NCI-H146 treated with DMSO at 0.1 percent for 48 hours (cell line): Measurements from ENCODE around the gene AASS.

ENCODE experiments used
- DNase-seq: peaks from one replicate; lab custom pipeline; 2025; ENCODE audit not compliant: unreplicated experiment; lab: John Stamatoyannopoulos, UW

AASS gene

DNA sequence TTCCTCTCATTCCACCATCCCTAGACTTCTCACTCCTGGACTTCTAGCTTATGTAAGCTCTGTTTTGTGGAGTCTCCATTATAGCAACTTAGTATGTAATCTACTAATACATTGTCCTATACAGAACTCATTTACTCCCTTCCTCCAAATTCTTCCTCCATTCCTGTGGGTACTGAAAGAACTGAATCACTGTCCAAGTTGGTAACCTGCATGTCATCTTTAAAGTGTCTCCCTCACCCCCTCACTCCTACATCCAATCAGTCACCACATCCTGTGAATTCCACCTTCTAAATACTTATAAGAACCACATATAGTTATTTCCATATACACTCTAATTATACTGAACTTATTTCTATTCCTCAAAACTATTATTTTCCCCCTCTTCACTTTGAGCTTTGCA lies 20.3 kb downstream of the AASS start:
- DNase-seq: no peak

DNA sequence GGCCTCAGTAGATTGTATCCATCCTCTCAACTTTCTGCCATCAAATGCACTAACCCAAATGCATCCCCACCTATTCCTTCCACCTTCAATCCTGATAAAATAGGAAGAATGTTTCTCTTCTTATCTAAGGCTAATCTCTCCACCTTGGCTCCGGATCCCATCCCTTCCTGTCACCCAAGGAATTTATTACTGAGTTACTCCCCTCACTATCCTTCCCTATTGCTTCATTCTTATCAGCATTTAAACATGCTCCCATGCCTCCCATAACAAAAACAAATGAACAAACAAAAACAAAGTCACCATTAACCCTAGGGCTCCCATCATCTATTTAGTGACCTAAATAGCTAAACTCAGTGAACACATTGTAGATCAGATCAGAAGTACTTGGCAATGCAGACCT lies 25.3 kb downstream of the AASS start:
- no peak for DNase-seq

DNA sequence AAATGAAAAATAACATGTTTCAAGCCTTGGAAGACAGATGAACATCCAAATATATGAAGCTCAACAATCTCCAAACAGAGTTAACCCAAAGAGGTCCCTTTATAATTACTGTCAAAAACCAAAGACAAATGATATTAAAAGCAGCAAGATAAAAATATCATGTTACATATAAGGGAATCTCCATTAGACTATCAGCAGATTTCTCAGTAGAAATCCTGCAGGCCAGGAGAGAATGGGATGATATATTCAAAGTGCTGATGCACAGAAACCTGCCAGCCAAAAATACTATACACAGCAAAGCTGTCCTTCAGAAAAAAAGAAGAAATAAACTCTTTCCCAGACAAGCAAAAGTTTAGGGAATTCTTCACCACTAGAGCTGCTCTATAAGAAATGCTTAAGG lies 41.0 kb downstream of the AASS start:
- DNase-seq: no peak

DNA sequence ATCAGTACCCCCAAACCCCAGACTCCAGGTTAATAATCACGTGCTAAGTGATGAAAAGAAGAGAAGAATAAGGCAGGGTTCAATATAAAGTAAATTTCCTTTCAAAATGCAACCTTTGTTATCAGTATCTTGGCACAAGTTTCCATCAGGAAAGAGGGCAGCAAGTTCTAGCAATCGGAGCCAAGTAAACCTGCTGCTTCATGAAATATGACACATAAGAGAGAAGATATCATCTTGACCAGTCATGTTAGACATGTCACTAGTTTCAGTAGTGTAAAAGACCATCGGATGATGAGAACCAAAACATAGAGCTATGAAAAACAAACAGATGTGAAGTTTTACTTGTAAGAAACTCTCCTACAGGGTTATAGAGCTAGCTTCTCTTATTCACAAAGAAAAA lies 44.0 kb downstream of the AASS start:
- no peak for DNase-seq

DNA sequence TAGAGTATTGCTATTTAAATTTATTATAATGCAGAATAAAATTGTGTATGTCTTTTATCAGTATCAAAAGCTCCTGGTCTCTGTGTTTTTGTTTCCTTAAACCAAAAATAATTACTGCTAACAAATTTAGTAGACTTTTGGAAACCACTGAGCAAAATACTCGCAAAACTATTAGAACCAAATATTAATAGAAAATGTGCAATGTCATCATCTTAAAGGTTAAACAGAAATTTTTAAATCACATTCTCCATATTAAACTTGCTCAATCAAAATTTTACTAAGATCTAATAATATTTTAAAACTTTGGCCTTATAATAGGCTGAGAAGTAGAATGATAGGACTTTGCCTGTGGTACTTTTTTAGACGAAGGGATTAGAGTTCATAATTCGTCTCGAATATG lies 48.4 kb downstream of the AASS start:
- DNase-seq: no peak

DNA sequence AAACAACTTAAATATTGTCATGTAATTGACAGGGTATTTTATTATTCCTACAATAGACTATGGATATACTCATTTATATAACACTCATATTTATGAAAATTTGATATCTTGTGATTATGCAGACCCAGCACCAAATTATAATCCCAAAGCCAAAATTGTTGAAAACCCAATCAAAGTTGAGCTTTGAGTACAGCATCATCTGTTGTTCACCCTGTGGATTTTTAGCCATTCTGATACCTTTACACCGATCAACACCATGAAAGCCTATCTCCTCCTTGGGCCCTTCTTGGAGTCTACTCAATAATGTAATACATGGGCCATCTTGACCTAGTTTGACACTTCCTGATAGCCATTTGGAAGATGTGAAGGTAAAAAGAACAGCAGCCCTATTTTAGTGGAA lies 49.5 kb downstream of the AASS start:
- no peak for DNase-seq

DNA sequence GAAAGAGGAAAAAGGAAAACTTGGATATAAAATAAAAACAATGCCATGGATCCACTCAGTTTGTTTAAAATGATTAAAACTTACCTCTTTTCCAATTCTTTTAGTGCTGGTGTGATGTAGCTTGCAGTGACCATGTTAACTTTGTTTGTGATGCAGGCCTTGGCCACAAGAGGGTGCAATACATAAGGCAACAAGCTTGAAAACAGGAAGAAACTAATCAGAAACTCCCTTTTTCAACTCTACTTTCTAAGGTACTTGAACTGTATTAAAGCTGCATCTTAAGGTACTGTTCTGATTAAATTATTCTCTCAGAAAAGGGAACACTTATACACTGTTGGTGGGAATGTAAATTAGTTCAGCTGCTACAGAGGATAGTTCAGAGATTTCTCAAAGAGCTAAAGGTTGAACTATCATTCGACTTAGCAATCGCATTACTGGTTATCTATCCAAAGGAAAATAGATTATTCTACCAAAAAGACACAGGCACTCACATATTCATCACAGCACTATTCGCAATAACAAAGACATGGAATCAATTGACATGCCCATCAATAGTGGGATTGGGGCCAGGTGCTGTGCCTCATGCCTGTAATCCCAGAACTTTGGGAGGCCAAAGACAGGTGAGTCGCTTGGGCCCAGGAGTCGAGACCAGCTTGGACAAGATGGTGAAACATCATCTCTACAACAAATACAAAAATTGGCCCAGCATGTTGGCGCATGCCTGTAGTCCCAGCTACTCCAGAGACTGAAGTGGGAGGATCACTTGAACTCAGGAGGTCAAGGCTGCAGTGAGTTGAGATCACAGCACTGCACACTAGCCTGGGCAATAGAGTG lies 50.9 kb downstream of the AASS start:
- peak; percentile 40 for DNase-seq

DNA sequence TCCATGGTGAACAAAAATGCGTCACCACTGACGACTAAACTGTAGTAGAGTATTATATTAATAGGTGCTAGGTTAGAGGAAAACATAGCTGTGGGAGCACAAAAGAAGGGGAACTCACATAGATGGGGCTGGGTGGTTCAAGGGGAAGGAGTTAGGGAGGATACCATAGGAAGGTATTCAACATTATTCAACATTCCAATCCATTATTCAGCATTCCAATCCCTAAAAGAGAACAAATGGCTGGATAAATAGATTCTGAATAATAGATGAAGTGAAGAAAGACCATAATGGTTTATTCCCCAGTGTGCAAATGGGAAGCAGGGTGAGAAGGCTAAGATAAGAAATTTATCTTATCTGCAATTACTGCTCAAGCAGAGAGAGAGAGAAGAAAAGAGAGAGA lies 61.4 kb downstream of the AASS start:
- no peak for DNase-seq

DNA sequence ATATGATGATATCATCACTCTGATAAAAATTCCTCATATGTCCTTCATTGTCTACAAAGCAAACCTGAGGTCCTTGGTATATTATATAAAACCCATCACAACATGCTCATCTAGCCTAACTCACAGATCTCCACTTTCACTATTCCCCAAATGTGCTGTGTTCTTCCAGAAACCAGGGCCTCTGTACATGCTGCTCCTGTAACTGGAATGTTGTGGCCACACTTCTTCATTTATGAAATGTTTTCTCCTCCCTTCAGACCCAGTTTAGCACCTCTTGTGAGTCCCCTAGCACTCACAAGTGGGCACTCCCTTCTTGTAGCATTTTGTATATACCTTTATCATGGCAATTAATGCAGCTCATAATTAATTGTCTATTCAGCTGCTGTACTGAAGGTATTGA lies 61.9 kb downstream of the AASS start:
- DNase-seq: no peak

DNA sequence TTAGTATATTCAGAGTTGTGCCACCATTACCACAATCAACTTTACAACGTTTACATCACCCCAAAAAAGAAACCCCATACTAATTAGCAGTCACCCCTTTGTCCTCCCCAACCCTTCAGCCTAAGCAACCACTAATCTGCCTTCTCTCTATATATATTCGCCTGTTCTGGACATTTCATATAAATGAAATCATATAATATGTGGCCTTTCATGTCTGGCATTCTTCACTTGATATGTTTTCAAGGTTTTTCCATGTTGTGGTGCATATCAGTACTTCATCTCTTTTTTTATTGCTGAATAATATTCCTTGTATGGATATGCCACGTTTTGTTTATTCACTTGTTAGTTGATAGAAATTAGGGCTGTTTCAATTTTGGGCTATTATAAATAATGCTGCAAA lies 70.4 kb downstream of the AASS start:
- DNase-seq: no peak

DNA sequence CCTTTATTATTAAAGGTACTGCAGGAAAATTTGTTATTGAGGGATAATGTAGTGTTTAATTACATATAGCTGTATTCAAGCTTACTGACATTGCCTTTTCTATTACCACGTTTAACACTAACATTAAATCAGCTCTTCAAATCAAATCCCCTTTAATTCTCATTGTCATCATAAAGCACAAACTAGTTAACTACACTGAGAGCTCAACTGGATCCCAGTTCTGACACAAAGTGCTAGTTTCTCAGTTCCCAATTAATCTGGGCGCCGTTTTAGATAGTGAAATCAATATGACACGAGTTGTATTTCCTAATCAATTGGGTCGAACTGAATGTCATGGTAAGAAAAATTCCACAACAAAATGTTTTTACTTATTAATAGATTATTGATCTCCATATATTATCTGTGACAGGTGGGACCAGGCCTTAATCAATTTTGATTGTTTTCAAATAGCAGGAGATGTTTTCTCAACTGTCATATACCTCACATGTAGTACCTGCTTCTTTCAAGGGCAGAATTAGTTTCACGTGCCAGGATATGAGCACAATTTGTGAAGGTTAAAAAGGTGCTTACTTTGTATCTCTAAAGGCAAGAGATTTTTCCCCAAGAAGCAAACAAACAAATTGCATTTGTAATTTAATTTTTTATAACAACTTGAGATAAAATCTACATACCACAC lies 71.0 kb downstream of the AASS start:
- no peak for DNase-seq

DNA sequence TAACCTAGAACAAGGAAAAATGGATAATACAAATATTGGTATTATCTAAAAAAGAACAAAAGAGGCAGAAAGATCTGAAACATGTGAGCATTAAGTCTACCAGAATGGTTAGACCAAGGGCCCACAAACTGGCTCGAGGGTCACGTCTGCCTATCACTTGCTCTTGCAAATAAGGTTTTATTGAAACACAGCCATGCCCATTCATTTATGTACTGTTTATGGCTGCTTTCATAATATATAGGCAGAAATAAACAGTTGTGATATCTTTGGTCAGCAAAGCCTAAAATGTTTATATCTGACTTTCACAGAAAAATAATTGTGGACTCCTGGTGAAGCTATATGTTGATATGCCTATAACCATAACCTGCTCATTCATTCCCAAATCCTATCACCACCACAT lies 71.8 kb downstream of the AASS start:
- DNase-seq: no peak

DNA sequence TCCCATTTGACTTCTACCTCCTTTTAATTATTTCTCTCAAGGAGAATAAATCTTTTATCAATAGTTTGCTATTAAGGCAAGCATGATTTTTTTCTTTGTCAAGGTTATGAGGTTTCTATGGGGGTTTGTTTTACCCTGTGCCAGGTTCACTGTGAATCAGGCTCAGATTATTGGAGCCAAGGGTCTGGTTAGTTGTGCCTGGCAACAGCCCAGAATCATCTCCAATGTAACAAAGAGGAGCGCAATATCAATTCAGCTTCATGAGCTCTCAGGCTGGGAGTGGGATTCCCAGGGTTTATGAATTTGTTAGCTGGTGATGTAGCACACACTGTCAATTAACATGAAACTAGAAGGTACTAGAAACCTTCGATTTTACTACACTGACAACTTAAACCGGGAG lies 73.2 kb downstream of the AASS start:
- DNase-seq: no peak

DNA sequence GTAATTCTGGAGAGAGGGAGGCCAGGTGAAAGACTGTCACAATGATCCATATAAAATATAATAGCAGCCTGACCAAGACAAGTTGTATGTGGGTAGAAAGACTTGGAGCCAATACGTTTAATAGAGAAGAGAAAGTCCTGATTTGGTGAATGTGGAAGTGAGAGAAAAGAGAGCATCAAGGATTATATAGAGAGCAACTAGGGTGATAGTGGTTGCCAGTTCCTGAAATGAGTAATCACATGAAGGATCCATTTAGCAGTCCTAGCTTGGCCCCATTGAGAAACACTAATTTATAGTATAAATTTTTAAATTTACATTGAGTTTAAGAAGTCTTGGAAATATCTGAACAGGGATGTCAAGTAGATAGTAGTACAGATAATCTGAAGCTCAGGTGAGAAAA lies 74.0 kb downstream of the AASS start:
- no peak for DNase-seq

DNA sequence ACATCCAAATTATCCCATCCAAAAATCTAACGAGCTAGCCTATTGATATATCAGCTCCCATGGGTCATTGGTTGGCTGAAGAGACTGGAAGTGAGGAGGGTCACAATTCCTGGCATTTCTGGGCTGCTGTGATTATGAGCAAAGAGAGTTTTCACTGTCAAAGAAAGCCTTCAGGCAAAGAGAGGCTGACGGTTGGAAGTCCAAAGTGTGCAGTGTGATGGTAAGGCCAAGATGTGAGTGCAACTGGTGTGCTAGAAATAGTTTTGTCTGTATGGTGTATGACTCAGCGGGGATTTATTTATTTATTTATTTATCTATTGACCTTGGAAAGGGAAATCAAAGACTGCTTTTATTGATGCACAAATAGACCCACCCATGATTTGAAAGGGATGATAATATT lies 75.0 kb downstream of the AASS start:
- DNase-seq: no peak

DNA sequence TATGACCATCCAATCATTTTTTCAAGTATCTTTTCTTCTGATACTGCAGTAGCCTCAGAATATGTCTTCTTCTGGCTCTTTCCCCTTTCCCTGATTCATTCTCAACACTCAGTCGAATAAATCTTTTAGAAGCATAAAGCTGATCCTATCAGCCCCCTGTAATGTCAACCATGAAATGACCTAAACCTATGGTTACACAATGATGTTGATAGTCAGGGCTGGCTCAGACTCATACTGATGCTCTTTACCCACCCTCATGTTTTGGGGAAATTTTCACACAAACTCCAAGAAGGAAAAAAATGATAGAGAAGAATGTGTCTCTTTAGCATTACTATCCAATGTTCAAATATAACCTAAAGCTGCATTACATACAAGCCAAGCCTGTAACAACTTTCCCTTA lies 76.0 kb downstream of the AASS start:
- no peak for DNase-seq

DNA sequence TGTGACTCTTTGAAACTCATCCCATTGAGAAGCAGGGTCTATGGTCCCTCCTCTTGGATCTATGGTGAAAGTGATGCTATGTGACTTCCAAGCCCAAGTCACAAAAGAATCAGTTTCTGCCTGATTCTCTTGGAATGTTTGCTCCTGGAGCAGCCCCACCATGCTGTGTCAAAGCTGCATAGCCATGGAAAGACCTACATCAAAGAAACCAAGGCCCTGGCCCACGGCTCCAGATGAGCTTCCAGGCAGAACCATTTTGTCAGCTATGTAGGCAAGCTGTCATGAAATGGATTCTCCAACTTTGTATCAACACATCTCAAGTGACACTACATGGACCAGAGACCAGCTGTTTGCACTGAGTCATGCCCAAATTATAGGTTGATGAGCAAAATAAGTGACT lies 77.0 kb downstream of the AASS start:
- no peak for DNase-seq

DNA sequence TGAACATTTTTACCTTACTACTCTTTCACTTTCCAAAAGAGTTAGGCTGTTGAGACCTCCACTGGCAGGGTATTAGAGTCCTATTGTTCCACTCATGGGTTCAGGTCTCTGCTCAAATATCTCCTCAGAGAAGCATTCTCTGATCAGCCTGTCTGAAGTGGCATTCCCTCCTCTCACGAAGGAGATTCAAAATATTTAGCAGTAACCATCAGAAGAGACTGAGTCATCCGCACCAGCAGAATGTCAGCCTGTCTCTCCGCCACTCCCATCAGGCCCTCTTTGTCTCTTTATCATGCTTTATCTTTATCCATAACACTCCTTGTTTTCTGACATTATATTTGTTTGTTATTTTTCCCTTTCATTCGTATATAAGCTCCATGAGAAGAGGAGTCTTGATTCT lies 79.1 kb downstream of the AASS start:
- no peak for DNase-seq

DNA sequence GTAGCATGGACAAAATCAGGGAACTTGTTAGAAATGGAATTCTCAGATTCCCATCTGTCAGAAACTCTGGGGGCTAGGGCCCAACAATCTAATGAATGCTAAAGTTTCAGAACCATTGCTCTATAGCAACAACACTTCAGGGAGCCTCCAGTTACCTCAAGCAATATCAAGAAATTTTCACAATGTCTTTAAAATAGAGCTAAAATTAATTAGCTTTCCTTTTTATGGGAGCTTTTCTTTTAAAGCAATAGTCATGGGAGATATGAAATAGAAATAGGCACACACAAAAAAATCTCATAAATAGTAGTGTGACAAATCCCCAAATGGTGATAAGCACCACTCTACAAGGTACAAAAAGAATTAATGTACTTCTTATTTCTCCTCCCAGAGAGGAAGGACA lies 80.9 kb downstream of the AASS start:
- no peak for DNase-seq

DNA sequence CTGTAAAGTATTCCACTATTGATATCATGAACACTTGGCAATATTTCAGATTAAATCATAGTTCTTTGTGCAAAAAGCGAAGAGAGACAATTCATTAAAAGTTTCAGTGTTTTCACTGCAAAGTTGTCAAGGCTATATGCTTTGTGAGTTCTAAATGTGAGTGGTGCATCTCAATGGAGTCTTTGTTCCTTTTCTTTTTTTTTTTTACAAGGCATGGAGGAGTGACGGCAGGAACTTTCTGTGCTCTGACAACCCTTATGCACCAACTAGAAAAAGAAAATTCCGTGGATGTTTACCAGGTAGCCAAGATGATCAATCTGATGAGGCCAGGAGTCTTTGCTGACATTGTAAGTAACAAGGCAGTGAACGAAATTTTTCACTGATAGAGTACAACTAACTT lies 84.5 kb downstream of the AASS start:
- DNase-seq: no peak

DNA sequence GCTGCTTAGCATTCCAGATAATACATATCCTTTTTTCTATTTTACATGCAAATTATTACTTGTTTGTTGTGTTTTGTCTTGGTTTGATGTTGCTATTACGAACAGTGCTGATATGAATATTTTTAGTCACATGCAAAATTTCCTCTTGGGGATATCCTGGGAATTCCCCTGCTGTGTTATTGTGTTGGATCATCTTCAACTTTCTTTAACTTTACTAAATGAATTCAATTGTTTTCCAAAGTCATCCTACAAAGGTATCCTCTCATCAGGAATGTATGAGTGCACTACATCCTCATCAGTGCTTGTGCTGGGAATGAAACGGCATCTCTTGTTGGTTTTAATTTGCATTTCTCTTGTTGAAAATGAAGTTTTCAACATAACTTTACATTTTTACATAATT lies 87.1 kb downstream of the AASS start:
- DNase-seq: no peak

DNA sequence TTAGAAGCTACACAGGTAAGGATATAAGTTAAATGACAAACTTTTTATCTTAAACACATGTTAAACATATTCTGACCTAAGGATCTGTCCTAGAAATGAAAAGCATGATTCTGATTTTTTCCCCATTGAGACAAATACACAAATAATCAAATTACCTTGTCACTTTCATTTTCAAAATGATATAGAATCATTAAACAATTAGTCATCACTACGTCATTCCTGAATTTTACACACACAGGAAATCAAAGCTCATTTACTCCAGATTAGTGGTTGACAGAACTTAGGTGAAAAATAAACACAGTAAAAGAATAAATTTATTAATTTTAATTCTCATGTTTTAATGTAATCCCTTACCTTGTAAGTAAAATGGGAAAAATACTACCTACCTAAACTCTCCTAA lies 89.0 kb downstream of the AASS start:
- DNase-seq: no peak

DNA sequence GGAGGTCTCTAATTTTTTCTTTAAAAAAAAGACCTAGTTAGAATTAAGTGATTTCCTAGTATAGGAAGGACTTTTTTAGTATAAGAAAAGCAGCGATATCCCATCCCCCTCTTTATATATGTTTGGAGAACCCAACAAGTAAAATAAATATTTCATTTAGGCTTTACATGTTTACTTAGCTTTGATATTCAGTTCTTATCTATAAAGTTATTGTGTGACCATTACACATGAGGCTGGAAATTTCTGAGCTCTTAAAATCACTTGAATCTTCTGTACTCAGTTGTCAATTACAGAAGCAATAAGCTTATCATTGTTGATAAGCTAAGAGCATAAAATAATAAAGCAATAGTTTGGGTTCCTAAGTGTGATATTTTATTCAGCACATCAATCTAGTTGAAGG lies 89.7 kb downstream of the AASS start:
- DNase-seq: no peak
